Neuronal stem cell (in vitro differentiated cells): ENCODE data around the gene GRM7.

Experiments
- DNase-seq: peaks from one replicate; pipeline ENCODE4 v3.0.0-alpha.2; 2013; ENCODE audit warnings: low spot score
- H2AFZ ChIP-seq: one replicate; pipeline ENCODE4 v1.6.1; 2013; ENCODE audit warnings: mild to moderate bottlenecking, low read length, inconsistent platforms
- H2AK5ac ChIP-seq: 2 replicates; pipeline ENCODE4 v1.6.1; 2013; ENCODE audit warnings: low read depth, mild to moderate bottlenecking, inconsistent platforms, low read length, moderate library complexity, mixed read lengths
- H2BK120ac ChIP-seq: 2 replicates; pipeline ENCODE4 v1.6.1; 2013; ENCODE audit warnings: low read depth, mild to moderate bottlenecking, inconsistent platforms, low read length, moderate library complexity, mixed read lengths
- H2BK12ac ChIP-seq: one replicate; pipeline ENCODE4 v1.6.1; 2013; ENCODE audit warnings: low read length, inconsistent platforms
- H2BK15ac ChIP-seq: 2 replicates; pipeline ENCODE4 v1.6.1; 2013; ENCODE audit warnings: mild to moderate bottlenecking, low read length, inconsistent platforms, mixed read lengths
- H2BK5ac ChIP-seq: one replicate; pipeline ENCODE4 v1.6.1; 2013; ENCODE audit warnings: inconsistent platforms, mild to moderate bottlenecking, low read length, moderate library complexity
- H3K14ac ChIP-seq: one replicate; pipeline ENCODE4 v1.6.1; 2013; ENCODE audit warnings: low read length, inconsistent platforms
- H3K18ac ChIP-seq: 2 replicates; pipeline ENCODE4 v1.6.1; 2013; ENCODE audit warnings: low read length, inconsistent platforms
- H3K23ac ChIP-seq: 2 replicates; pipeline ENCODE4 v1.6.1; 2013; ENCODE audit warnings: low read depth, mild to moderate bottlenecking, mixed read lengths, low read length, inconsistent platforms; ENCODE audit not compliant: poor library complexity
- H3K27ac ChIP-seq: replicated peaks from 3 replicates; pipeline ENCODE4 v1.5.1; 2013; ENCODE audit warnings: low read length, inconsistent platforms
- H3K27me3 ChIP-seq, 3 experiments: 2 replicates each; pipeline ENCODE4 v1.6.1; 2013; ENCODE audit warnings: low read length in 3 of 3, mild to moderate bottlenecking in 2 of 3, inconsistent platforms in 1 of 3, low read depth in 1 of 3, mixed read lengths in 1 of 3, moderate library complexity in 1 of 3; ENCODE audit not compliant: control insufficient read depth in 3 of 3, insufficient read depth in 3 of 3
- H3K36me3 ChIP-seq, 2 donors: replicated peaks in 1 of 2; 2 replicates each; pipeline ENCODE4 v1.6.1; 2013; ENCODE audit warnings: low read length in 2 of 2; ENCODE audit not compliant: control insufficient read depth in 2 of 2, insufficient read depth in 2 of 2
- H3K4ac ChIP-seq: 2 replicates; pipeline ENCODE4 v1.6.1; 2013; ENCODE audit warnings: inconsistent platforms, mild to moderate bottlenecking, low read length, moderate library complexity
- H3K4me1 ChIP-seq, 2 donors: 1 replicate in 1 of 2; 2 replicates in 1 of 2; pipeline ENCODE4 v1.6.1; 2013; ENCODE audit warnings: low read length in 2 of 2, low read depth in 1 of 2; ENCODE audit not compliant: control insufficient read depth in 2 of 2, insufficient read depth in 1 of 2
- H3K4me2 ChIP-seq: one replicate; pipeline ENCODE4 v1.6.1; 2013; ENCODE audit warnings: mild to moderate bottlenecking, low read length, inconsistent platforms; ENCODE audit not compliant: insufficient read depth, poor library complexity, severe bottlenecking
- H3K4me3 ChIP-seq, 2 donors: 2 replicates each; pipeline ENCODE4 v1.5.1; 2013; ENCODE audit warnings: low read length in 2 of 2, mild to moderate bottlenecking in 2 of 2, inconsistent platforms in 1 of 2, moderate library complexity in 1 of 2
- H3K79me1 ChIP-seq: one replicate; pipeline ENCODE4 v1.6.1; 2013; ENCODE audit warnings: low read depth, mild to moderate bottlenecking, inconsistent platforms, low read length, moderate library complexity
- H3K9ac ChIP-seq: one replicate; pipeline ENCODE4 v1.6.1; 2013; ENCODE audit warnings: mild to moderate bottlenecking, low read depth, low read length, inconsistent platforms; ENCODE audit not compliant: poor library complexity
- H3K9me3 ChIP-seq, 2 donors: replicated peaks in 1 of 2; 2 replicates each; pipeline versions ENCODE3 to v1.6.1; 2013; ENCODE audit warnings: low read length in 2 of 2, mild to moderate bottlenecking in 2 of 2, inconsistent platforms in 1 of 2, low read depth in 1 of 2, mixed read lengths in 1 of 2, moderate library complexity in 1 of 2; ENCODE audit not compliant: control insufficient read depth in 2 of 2, insufficient read depth in 1 of 2
- H4K8ac ChIP-seq: one replicate; pipeline ENCODE4 v1.6.1; 2013; ENCODE audit warnings: low read depth, mild to moderate bottlenecking, inconsistent platforms, low read length, moderate library complexity
- H4K91ac ChIP-seq: one replicate; pipeline ENCODE4 v1.6.1; 2013; ENCODE audit warnings: low read length, low read depth, mild to moderate bottlenecking, inconsistent platforms; ENCODE audit not compliant: poor library complexity
- WGBS, 2 donors: extraction: QIAGEN DNeasy Blood & Tissue Kit; methylation state at CpG; one replicate each; pipeline ENCODE4 v1.1.7; 2013; ENCODE audit warnings: missing lambda C conversion rate in 2 of 2, mixed read lengths in 1 of 2; ENCODE audit not compliant: insufficient read length in 2 of 2, insufficient replicate concordance in 1 of 2; ENCODE audit errors: extremely low coverage in 2 of 2; 5-methylcytosine and 5-hydroxymethylcytosine counted together

Gene GRM7

DNA sequence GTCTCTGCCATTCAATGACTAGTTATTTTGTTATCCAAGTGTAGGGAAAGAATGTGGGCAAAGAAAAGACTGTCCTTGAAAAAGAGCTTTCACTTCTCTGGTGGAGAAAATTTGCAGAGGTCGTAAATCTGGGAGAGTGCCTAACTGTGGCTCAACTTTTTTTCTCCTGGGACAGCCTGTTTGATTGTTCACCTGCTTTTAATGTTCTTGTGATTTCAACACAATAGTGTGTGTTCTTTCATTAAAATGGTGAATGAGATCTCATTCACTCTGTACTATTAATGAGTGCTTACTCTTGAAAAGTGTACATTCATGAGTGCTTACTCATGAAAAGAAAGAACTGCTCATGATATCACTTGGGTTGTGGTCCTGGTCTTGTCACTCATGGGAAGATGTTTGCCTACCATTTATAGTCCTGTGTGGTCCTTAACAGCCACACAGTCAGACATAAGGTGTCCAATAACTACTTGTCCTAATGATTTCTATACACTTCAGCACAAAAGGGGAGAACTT lies 567.3 kb downstream of the GRM7 start:
- WGBS, 2 donors: no CpG with 5 or more reads among the region's 1 CpG

DNA sequence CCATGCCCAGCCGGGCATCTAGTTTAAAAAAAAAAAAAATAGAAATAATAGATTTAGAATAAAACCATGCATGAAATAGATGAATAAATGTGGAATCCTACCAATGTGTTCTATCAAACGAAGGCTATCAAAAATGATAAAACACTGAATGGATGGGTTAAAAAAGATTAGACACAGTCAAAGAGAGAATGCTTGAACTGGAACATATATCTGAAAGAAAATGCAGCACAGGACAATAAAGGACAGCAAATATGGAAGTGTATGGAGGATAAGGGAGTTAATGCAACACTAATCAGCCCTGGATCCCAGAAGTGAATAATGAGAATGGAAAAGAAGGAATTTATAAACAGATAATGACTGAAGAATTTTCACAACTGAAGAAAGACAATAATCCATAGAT lies 571.7 kb downstream of the GRM7 start:
- H2BK15ac ChIP-seq: no peak overlapping the region
- peaks cover 0 to 2% of the 10 kb centered on the region in 2 donors for H3K4me1 ChIP-seq
- no peak overlapping the region for H2BK120ac ChIP-seq
- WGBS, 2 donors: no CpG with 5 or more reads among the region's 2 CpGs
- H3K9me3 ChIP-seq: no peaks in the 10 kb centered on the region
- no peak overlapping the region for H2AFZ ChIP-seq
- H4K91ac ChIP-seq: no peak overlapping the region
- no peaks in the 10 kb centered on the region for H3K27me3 ChIP-seq
- H3K18ac ChIP-seq: no peak overlapping the region
- H3K79me1 ChIP-seq: no peaks in the 10 kb centered on the region
- no peak overlapping the region for H3K14ac ChIP-seq
- H3K9ac ChIP-seq: no peak overlapping the region
- no peak overlapping the region for H2BK5ac ChIP-seq
- no peak overlapping the region for H3K4ac ChIP-seq
- no peak overlapping the region for H3K23ac ChIP-seq
- H2BK12ac ChIP-seq: no peak overlapping the region
- no peak overlapping the region for H3K27ac ChIP-seq
- no peak overlapping the region for H4K8ac ChIP-seq
- no peak overlapping the region for H2AK5ac ChIP-seq
- no peak for DNase-seq
- H3K4me2 ChIP-seq: no peak overlapping the region
- H3K4me3 ChIP-seq: no peak overlapping the region
- no peaks in the 10 kb centered on the region for H3K36me3 ChIP-seq

More for the DNA sequence above, 567.3 kb downstream of the GRM7 start:
- Histone ChIP-seq H2AFZ (no peak overlapping the region), H2BK120ac (no peak overlapping the region), H3K4me2 (no peak overlapping the region), H2BK12ac (no peak overlapping the region), H3K27me3 (no peaks in the 10 kb centered on the region), H3K18ac (no peak overlapping the region), H3K36me3 (no peaks in the 10 kb centered on the region), H3K9me3 (no peaks in the 10 kb centered on the region), H4K8ac (no peak overlapping the region), H3K23ac (no peak overlapping the region), H2BK15ac (no peak overlapping the region), H4K91ac (no peak overlapping the region), H3K4me1 (peaks cover 0 to 5% of the 10 kb centered on the region in 2 donors), H3K14ac (no peak overlapping the region), H3K9ac (no peak overlapping the region), H3K4ac (no peak overlapping the region), H2AK5ac (no peak overlapping the region), H3K27ac (no peak overlapping the region), H3K79me1 (no peaks in the 10 kb centered on the region), H3K4me3 (no peak overlapping the region), H2BK5ac (no peak overlapping the region)
- DNase-seq: peak; percentile 14

DNA sequence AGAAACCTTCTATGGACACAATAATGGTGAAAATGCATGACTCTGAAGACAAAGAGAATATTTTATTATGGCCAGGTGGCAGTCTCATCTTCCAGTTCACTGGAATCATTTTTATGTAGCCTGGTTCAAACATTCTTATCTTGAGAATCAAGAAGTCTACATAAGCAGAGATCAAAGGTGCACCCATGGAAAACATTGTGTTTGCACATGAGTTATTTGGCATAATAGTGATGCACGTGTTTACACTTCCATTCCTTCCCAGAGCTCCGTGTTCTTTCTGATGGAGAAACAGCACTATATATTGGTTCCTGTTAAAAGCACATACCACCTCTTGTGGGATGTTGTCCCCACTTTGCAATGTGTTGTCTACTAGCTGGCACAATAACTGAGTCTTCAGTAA lies 572.2 kb downstream of the GRM7 start:
- Histone ChIP-seq H3K36me3 (no peaks in the 10 kb centered on the region), H3K79me1 (no peaks in the 10 kb centered on the region), H2BK15ac (no peak overlapping the region), H2AK5ac (no peak overlapping the region), H3K27ac (no peak overlapping the region), H3K4me1 (peaks cover 0 to 2% of the 10 kb centered on the region in 2 donors), H2BK12ac (no peak overlapping the region), H3K4me3 (no peak overlapping the region), H4K8ac (no peak overlapping the region), H3K23ac (no peak overlapping the region), H2BK5ac (no peak overlapping the region), H3K27me3 (no peaks in the 10 kb centered on the region), H2AFZ (no peak overlapping the region), H3K14ac (no peak overlapping the region), H3K4me2 (no peak overlapping the region), H3K9me3 (no peaks in the 10 kb centered on the region), H3K4ac (no peak overlapping the region), H2BK120ac (no peak overlapping the region), H4K91ac (no peak overlapping the region), H3K18ac (no peak overlapping the region), H3K9ac (no peak overlapping the region)
- DNase-seq: no peak
- WGBS, 2 donors: no CpG with 5 or more reads among the region's 2 CpGs

DNA sequence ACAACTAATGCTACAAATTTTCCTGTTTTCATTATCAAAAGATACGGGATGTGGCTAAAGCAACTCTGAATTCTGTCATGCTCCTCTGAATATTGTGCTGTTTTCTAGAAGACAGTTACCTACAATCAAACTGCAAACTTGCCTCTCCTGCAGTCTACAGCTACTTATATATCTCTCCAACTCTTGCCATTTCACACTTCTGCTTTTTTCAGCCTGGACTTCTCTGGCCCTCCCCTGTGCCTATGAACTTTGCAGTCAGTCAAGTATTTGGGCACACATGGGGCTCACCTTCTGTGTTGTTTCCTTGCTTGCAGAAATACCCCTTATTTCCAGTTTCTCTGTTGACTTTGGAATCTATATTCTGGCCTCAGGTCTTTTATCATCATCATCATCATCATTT lies 575.6 kb downstream of the GRM7 start:
- Histone ChIP-seq H3K79me1 (no peaks in the 10 kb centered on the region), H4K91ac (no peak overlapping the region), H3K4me3 (no peak overlapping the region), H2BK120ac (no peak overlapping the region), H2BK15ac (no peak overlapping the region), H3K27me3 (no peaks in the 10 kb centered on the region), H3K18ac (no peak overlapping the region), H4K8ac (no peak overlapping the region), H3K27ac (no peak overlapping the region), H2AK5ac (no peak overlapping the region), H3K14ac (no peak overlapping the region), H2AFZ (no peak overlapping the region), H2BK12ac (no peak overlapping the region), H3K23ac (no peak overlapping the region), H3K36me3 (no peaks in the 10 kb centered on the region), H3K4ac (no peak overlapping the region), H2BK5ac (no peak overlapping the region), H3K9ac (no peak overlapping the region), H3K9me3 (no peaks in the 10 kb centered on the region), H3K4me2 (no peak overlapping the region), H3K4me1 (no peaks in the 10 kb centered on the region)
- WGBS, 2 donors: no CpG with 5 or more reads among the region's 1 CpG
- no peak for DNase-seq
